ENCODE measurements around the gene CNBP.

DNA sequence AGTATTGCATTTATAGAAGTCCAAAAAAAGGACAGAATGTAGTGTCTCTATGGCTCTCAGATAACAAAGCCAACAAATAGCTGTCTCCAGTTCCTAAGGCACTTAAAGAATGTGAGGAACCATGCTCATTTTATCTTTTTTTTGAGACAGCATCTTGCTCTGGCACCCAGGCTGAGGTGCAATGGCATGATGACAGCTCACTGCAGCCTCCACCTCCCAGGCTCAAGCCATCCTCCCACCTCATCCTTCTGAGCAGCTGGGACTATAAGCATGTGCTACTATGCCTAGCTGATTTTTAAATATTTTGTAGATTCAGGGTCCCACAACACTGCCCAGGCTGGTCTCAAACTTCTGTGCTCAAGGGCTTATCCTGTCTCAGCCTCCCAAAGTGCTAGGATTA is 38.9 kb downstream of the CNBP start:
- TF ChIP-seq EZH2 (IDR thresholded peaks at IDR 0.05; ENCODE audit: borderline replicate concordance, insufficient read depth, low read length, poor library complexity, severe bottlenecking), result no peak
- TF ChIP-seq, protein P1, sequence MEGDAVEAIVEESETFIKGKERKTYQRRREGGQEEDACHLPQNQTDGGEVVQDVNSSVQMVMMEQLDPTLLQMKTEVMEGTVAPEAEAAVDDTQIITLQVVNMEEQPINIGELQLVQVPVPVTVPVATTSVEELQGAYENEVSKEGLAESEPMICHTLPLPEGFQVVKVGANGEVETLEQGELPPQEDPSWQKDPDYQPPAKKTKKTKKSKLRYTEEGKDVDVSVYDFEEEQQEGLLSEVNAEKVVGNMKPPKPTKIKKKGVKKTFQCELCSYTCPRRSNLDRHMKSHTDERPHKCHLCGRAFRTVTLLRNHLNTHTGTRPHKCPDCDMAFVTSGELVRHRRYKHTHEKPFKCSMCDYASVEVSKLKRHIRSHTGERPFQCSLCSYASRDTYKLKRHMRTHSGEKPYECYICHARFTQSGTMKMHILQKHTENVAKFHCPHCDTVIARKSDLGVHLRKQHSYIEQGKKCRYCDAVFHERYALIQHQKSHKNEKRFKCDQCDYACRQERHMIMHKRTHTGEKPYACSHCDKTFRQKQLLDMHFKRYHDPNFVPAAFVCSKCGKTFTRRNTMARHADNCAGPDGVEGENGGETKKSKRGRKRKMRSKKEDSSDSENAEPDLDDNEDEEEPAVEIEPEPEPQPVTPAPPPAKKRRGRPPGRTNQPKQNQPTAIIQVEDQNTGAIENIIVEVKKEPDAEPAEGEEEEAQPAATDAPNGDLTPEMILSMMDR (IDR thresholded peaks at IDR 0.05; ENCODE audit: poor library complexity, severe bottlenecking), result no peak
- TF ChIP-seq SMC3 (conservative IDR thresholded peaks at IDR 0.05; ENCODE audit: poor library complexity), result no peak
- no peak for TF ChIP-seq EP300 (conservative IDR thresholded peaks at IDR 0.05; ENCODE audit: poor library complexity, severe bottlenecking)
- no peak for TF ChIP-seq POLR2AphosphoS5 (IDR thresholded peaks at IDR 0.05)
- TF ChIP-seq RAD21 (conservative IDR thresholded peaks at IDR 0.05), result no peak
- TF ChIP-seq TAF1 (IDR thresholded peaks at IDR 0.05; ENCODE audit: low read depth), result no peak
- TF ChIP-seq, protein P2, sequence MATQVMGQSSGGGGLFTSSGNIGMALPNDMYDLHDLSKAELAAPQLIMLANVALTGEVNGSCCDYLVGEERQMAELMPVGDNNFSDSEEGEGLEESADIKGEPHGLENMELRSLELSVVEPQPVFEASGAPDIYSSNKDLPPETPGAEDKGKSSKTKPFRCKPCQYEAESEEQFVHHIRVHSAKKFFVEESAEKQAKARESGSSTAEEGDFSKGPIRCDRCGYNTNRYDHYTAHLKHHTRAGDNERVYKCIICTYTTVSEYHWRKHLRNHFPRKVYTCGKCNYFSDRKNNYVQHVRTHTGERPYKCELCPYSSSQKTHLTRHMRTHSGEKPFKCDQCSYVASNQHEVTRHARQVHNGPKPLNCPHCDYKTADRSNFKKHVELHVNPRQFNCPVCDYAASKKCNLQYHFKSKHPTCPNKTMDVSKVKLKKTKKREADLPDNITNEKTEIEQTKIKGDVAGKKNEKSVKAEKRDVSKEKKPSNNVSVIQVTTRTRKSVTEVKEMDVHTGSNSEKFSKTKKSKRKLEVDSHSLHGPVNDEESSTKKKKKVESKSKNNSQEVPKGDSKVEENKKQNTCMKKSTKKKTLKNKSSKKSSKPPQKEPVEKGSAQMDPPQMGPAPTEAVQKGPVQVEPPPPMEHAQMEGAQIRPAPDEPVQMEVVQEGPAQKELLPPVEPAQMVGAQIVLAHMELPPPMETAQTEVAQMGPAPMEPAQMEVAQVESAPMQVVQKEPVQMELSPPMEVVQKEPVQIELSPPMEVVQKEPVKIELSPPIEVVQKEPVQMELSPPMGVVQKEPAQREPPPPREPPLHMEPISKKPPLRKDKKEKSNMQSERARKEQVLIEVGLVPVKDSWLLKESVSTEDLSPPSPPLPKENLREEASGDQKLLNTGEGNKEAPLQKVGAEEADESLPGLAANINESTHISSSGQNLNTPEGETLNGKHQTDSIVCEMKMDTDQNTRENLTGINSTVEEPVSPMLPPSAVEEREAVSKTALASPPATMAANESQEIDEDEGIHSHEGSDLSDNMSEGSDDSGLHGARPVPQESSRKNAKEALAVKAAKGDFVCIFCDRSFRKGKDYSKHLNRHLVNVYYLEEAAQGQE (IDR thresholded peaks at IDR 0.05; ENCODE audit: borderline replicate concordance), result no peak
- TF ChIP-seq MXI1 (conservative IDR thresholded peaks at IDR 0.05; ENCODE audit: poor library complexity, severe bottlenecking), result no peak
